Measurements from ENCODE around the gene MGAT4B. TPM values are rescaled to one million over a fixed set of nuclear protein-coding genes. Genes with fewer than 3 reads are reported as not detected.

The MGAT4B gene
- total RNA-seq, 2 donors from 2014 or later, result 137 to 168 TPM

DNA sequence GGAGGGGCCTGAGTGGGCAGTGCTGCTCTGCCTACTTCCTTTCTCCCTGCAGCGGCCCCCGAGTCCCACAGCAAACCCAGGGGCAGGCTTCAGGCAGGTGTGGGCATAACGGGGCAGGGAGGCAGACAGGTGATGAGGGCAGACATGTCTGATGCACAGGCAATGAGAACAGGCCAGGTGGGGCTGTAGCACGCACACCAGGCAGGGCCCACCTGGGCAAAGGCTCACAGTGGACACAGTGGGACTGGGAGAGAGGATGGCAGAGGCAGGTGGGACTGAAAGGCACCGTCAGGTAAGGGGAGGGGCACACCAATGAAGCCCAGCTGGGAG lies 7.1 kb downstream of the MGAT4B start:
- peak overlapping the region; percentile 36 for H3K4me3 Mint-ChIP-seq
- DNase-seq, result no peak

DNA sequence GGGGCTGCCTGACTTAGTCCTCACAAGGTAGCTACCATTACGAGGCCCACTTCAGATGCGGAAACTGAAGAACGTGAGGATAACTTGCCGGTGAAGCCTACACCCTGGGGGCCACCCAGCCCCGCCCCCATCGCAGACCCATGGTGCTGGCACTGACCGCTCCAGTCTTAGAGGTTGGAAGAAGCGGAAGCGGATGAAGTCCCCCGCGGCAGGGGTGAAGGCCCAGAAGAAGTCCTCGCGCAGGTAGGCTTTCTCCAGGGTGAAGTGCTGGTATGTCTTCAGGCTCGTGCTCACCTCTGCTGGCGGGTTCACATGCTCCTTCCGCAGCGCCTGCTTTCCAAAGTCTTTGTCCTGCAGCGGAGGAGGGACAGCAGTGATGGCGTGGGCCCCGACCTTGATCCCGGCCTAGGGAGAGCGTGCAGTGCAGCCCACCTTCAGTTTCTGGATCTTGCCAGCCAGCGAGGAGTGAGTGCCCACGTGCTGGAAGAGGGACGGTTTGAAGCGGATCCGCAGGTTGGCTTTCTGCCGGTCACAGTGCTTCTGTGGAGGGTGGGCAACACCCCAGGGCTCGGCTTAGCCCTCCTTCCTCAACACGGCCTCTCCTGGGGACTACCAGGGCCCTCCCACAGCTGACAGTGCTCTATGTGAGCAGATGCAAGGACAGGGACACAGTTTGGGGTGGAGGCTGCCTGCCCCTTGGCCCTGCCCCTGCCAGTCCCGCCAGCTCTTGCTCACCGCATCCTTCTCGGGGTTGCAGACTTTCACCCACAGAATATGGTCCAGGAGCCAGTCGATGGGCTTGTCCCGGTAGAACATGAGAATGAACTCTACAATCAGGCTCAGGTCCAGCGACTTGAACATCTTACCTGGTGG lies 7.7 kb downstream of the MGAT4B start:
- ATAC-seq (no peak), DNase-seq (no peak)
- H3K9me3 ChIP-seq (ENCODE audit: control insufficient read depth, low read length, poor library complexity, severe bottlenecking), result no peaks in the 10 kb centered on the region
- Mint-ChIP-seq H3K27ac (peak overlapping the region; percentile 60), H3K27me3 (no peaks in the 10 kb centered on the region), H3K4me1 (peaks cover 20% of the 10 kb centered on the region), H3K4me3 (peak overlapping the region; percentile 19), H3K36me3 (ENCODE audit: low read depth) (peaks cover 2% of the 10 kb centered on the region)

More for the DNA sequence above, 7.1 kb downstream of the MGAT4B start:
- Mint-ChIP-seq H3K27me3 (no peaks in the 10 kb centered on the region), H3K4me1 (peaks cover 24% of the 10 kb centered on the region), H3K27ac (peak overlapping the region; percentile 60), H3K36me3 (ENCODE audit: low read depth) (peaks cover 2% of the 10 kb centered on the region)
- ATAC-seq, result no peak
- H3K9me3 ChIP-seq (ENCODE audit: control insufficient read depth, low read length, poor library complexity, severe bottlenecking), result no peaks in the 10 kb centered on the region

DNA sequence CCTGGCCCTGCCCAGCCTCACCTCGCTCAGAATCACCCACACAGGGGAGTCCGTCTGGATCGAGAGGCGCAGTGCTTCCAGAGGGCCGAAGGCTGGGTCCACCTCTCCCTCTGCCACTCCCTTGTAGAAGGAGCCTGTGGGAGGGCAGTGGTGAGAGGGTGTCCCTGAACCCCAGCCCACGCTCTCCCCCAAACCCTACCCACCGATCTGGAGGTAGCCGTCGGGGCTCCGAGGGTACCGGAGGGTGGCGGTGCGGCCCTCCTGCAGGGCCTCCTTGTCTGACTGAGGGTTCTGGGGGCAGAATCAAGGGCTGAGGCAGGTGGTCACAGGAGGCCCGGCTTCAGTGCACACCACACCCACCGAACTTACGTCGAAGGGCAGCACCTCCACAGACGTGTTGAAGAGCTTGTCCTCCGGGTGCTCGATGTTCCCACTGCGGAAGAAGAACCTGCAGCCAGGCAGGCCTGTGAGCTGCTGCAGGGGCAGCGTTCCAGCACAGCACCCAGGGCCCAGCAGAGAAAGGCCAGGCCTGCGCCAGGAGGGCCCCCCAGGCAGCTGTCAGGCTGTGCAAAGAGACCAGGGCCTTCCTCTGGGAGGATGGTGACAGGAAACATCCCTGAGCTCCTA lies 8.4 kb downstream of the MGAT4B start:
- ATAC-seq, result no peak
- H3K4me3 Mint-ChIP-seq, result no peak overlapping the region

GRCh38 chr5:179797741-179798140 lies 8.9 kb downstream of the MGAT4B start:
- DNase-seq, result no peak
- H3K9me3 ChIP-seq (ENCODE audit: control insufficient read depth, low read length, poor library complexity, severe bottlenecking), result no peaks in the 10 kb centered on the region
- no peak overlapping the region for H3K4me3 Mint-ChIP-seq
- no peak overlapping the region for H3K27ac Mint-ChIP-seq
- no peaks in the 10 kb centered on the region for H3K27me3 Mint-ChIP-seq
- no peak for ATAC-seq
- H3K4me1 Mint-ChIP-seq, result peaks cover 22% of the 10 kb centered on the region
- peaks cover 2% of the 10 kb centered on the region for H3K36me3 Mint-ChIP-seq (ENCODE audit: low read depth)

More for the DNA sequence above, 8.4 kb downstream of the MGAT4B start:
- H3K36me3 Mint-ChIP-seq (ENCODE audit: low read depth), result peaks cover 2% of the 10 kb centered on the region
- H3K4me1 Mint-ChIP-seq, result peaks cover 22% of the 10 kb centered on the region
- H3K27ac Mint-ChIP-seq, result no peak overlapping the region
- no peak for DNase-seq
- H3K27me3 Mint-ChIP-seq, result no peaks in the 10 kb centered on the region
- no peaks in the 10 kb centered on the region for H3K9me3 ChIP-seq (ENCODE audit: control insufficient read depth, low read length, poor library complexity, severe bottlenecking)

DNA sequence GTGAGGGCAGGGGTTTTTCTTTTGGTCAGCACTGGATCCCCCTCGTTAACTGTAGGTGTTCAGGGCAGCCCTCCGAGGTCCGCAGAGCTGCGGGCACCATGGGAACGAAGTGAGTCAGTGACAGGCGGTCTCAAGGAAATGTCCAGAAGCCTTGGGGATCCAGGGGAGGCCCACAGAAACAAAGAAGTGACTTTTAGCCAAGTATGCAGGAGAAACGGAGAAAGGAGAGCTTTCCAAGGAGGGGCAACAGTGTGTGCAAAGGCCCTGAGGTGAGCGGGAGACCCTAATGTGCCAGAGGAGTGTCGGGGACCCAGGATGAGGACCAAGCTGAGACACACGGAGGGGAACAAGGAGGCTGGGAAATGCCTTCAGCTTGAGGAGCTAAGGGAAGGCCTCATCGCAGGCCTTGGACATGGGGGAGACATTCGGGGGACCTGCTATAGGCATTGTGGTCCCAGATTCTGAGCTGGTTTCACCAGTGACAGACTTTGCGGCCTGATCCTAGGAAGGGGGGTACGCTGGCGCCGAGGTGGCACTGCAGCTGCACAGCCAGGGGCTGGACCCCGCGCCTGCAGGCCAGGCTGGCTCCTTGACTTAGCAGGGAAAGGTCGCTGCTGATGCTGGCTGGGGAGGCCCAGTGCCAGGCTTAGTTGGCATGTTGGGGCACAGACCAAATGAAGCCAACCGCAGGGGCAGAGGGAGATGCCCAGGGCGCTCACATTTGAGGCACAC lies 9.6 kb downstream of the MGAT4B start:
- DNase-seq (no peak), ATAC-seq (no peak)
- peaks cover 2% of the 10 kb centered on the region for H3K36me3 Mint-ChIP-seq (ENCODE audit: low read depth)
- peak overlapping the region; percentile 77 for H3K27ac Mint-ChIP-seq
- no peaks in the 10 kb centered on the region for H3K9me3 ChIP-seq (ENCODE audit: control insufficient read depth, low read length, poor library complexity, severe bottlenecking)
- H3K4me1 Mint-ChIP-seq, result peaks cover 21% of the 10 kb centered on the region
- no peaks in the 10 kb centered on the region for H3K27me3 Mint-ChIP-seq
- H3K4me3 Mint-ChIP-seq, result peak overlapping the region; percentile 67

DNA sequence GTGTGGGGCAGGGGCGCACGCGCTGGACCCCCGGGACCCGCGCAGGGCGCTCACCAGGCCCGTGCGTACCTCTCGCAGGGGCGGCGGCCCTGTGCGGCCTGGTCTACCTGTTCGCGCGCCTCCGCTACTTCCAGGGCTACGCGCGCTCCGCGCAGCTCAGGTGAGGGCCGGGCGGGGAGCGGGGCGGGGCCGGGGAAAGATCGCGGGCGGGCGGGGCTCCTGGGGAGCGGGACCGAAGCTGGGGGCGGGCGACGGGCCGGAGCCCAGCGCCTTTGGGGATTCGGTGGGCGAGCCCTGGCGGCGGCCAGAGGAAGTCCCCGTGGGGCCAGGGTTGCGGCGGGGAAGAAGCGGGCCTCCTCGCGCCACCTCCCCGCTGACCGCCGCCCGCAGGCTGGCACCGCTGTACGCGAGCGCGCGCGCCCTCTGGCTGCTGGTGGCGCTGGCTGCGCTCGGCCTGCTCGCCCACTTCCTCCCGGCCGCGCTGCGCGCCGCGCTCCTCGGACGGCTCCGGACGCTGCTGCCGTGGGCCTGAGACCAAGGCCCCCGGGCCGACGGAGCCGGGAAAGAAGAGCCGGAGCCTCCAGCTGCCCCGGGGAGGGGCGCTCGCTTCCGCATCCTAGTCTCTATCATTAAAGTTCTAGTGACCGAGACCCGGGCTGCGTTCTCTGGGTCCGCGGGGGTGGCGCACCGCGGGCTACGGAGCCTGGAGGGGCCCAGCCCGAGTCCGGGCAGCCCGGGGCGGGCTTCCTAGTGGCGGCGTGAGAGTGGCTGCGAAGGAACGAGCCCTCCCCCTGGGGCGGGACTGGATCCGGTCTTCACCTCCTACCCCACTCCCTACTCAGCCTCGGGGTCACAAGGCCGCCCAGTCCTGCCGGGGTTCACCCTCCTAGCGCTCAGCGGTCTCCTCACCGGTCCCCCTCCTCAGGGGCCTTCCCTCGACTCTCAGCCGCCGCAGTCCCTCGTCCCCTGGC lies 10.5 kb downstream of the MGAT4B start:
- peaks cover 17% of the 10 kb centered on the region for H3K4me1 Mint-ChIP-seq
- ATAC-seq, result peak; percentile 73
- peak overlapping the region; percentile 77 for H3K27ac Mint-ChIP-seq
- H3K36me3 Mint-ChIP-seq (ENCODE audit: low read depth), result no peaks in the 10 kb centered on the region
- peak; percentile 57 to 67 (median 63) for DNase-seq
- H3K27me3 Mint-ChIP-seq, result no peaks in the 10 kb centered on the region
- peak overlapping the region; percentile 67 for H3K4me3 Mint-ChIP-seq
- no peaks in the 10 kb centered on the region for H3K9me3 ChIP-seq (ENCODE audit: control insufficient read depth, low read length, poor library complexity, severe bottlenecking)

DNA sequence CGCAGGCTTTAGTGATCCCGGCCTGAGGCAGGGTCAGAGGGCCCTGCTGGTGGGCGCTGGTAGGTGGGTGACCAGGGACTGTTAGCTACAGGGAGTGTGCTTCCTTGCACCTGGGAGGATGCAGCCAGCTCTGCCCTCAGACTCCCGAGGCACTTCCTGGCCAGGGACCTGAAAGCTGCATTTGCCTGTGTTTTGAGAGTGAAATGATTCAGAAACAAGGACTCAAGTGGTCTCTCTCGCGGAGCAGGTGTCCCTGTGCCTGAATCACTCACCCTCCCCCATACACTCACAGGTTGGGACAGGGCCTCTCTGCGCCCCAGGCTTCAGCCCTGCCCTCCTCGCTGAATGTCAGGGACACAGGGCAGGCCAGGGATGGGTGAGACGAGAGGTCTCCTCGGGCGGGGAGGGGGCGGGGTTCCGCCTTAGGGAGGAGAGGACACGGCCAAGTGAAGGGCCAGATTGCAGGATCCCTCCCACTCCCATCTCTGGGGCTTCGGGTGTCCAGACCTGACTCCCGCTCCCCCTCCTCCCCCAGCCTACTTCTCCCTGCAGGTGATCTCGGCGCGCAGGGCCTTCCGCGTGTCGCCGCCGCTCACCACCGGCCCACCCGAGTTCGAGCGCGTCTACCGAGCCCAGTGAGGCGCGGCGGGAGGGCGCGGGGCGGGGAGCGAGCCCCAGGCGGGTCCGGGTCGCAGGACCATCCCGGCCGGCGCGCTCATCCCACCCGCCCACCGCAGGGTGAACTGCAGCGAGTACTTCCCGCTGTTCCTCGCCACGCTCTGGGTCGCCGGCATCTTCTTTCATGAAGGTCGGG lies 11.4 kb downstream of the MGAT4B start:
- Mint-ChIP-seq H3K36me3 (ENCODE audit: low read depth) (no peaks in the 10 kb centered on the region), H3K27me3 (no peaks in the 10 kb centered on the region), H3K4me1 (peaks cover 17% of the 10 kb centered on the region), H3K27ac (peak overlapping the region; percentile 14), H3K4me3 (peak overlapping the region; percentile 83)
- DNase-seq (no peak), ATAC-seq (no peak)
- no peaks in the 10 kb centered on the region for H3K9me3 ChIP-seq (ENCODE audit: control insufficient read depth, low read length, poor library complexity, severe bottlenecking)

GRCh38 chr5:179794575-179794974 lies 12.1 kb downstream of the MGAT4B start:
- H3K27ac Mint-ChIP-seq, result peak overlapping the region; percentile 14
- DNase-seq (no peak), ATAC-seq (no peak)
- H3K9me3 ChIP-seq (ENCODE audit: control insufficient read depth, low read length, poor library complexity, severe bottlenecking), result no peaks in the 10 kb centered on the region
- H3K27me3 Mint-ChIP-seq, result no peaks in the 10 kb centered on the region
- no peaks in the 10 kb centered on the region for H3K36me3 Mint-ChIP-seq (ENCODE audit: low read depth)
- peak overlapping the region; percentile 83 for H3K4me3 Mint-ChIP-seq
- H3K4me1 Mint-ChIP-seq, result peaks cover 17% of the 10 kb centered on the region

DNA sequence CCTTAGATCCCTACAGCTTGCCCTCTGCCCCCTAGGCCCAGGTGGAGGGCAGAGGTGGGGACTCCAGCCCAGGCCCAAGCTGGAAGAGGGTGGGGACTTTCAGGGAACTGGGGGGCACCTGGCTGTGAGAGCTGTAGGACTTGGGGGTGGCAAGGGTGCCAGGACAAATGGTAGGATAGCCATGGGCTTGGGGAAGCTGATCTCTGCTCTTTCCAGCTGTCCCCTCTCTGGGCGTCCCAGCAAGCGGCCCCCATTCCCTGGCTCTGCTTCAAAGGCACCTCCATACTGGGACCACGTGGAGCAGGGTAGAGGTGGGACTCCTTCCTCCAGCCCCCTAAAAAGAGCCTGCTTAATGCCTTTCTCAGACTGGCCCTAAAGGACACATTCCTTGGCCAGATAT lies 12.5 kb downstream of the MGAT4B start:
- H3K9me3 ChIP-seq (ENCODE audit: control insufficient read depth, low read length, poor library complexity, severe bottlenecking), result no peaks in the 10 kb centered on the region
- Mint-ChIP-seq H3K36me3 (ENCODE audit: low read depth) (no peaks in the 10 kb centered on the region), H3K4me1 (peaks cover 17% of the 10 kb centered on the region), H3K27me3 (no peaks in the 10 kb centered on the region), H3K4me3 (peak overlapping the region; percentile 83), H3K27ac (peak overlapping the region; percentile 87)
- DNase-seq, result no peak
- no peak for ATAC-seq

- peaks cover 17% of the 10 kb centered on the region for H3K4me1 Mint-ChIP-seq
- H3K9me3 ChIP-seq (ENCODE audit: control insufficient read depth, low read length, poor library complexity, severe bottlenecking), result no peaks in the 10 kb centered on the region
- ATAC-seq (peak; percentile 67), DNase-seq (peak in 2 of 3 donors; percentile 36 to 42)
- peak within 1 kb of the TSS; percentile 87 for H3K27ac Mint-ChIP-seq
- no peaks in the 10 kb centered on the region for H3K27me3 Mint-ChIP-seq
- H3K4me3 Mint-ChIP-seq, result peak within 1 kb of the TSS; percentile 83
- no peaks in the 10 kb centered on the region for H3K36me3 Mint-ChIP-seq (ENCODE audit: low read depth)
Observed at GRCh38 chr5:179793468-179794139, 13.1 kb downstream of the MGAT4B start, which contains the start of gene LTC4S. LTC4S (plus strand) TSS chr5:179793986; CDS start chr5:179794081, 95 bp downstream.

DNA sequence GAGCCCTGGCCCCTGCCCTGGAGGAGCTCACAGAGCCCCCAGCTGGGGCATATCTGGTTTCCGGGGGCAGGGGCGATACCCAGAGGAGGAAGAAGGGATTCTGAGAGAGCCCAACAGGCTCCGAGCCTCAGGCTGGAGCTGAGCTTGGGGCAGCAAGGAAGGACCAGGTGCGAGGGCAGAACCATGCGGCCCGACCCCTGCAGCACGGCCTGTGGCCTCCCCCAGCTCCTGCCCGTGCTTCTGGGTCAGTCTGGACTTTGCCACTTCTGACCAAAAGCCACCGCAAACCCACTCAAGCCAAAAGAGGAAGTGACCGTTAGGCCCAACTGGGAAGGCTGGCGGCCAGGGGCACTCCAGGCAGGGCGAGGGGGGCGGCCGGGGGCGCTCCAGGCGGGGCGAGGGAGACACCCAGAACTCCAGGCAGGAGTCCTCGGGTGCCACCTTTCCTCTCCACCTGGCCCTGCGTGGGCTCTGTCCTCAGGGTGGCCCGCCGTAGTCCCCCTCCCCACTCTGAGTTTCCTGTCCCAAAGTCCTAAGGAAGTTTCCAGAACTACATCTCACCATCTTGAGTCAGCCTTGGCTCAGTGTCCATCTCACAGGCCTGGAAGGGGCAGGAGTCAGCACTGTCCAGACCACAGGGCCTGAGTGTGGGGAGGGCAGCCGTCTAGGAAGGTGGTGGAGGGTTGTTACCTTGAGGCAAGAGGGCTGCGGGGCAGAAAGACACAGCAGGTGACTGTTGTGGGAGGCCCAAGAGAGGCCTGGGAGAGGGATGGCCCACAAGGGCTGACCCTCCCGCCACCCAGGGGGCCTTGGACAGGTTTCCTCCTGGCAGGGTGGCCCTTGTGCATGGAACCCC lies 13.8 kb downstream of the MGAT4B start:
- DNase-seq (no peak), ATAC-seq (no peak)
- H3K9me3 ChIP-seq (ENCODE audit: control insufficient read depth, low read length, poor library complexity, severe bottlenecking), result no peaks in the 10 kb centered on the region
- no peaks in the 10 kb centered on the region for H3K36me3 Mint-ChIP-seq (ENCODE audit: low read depth)
- H3K27ac Mint-ChIP-seq, result peak overlapping the region; percentile 87
- H3K27me3 Mint-ChIP-seq, result no peaks in the 10 kb centered on the region
- peak overlapping the region; percentile 83 for H3K4me3 Mint-ChIP-seq
- H3K4me1 Mint-ChIP-seq, result peaks cover 17% of the 10 kb centered on the region
